ENCODE results near the gene ZNF793. TPM values are rescaled to one million over a fixed set of nuclear protein-coding genes. Genes with fewer than 3 reads are reported as not detected.

ZNF793 gene
- total and polyA plus RNA-seq, 5 experiments from 2014 or later: 2.7 to 17.1 (median 4.4) TPM

Other genes with a start within 250 kb of the ZNF793 start
- 10 to 100 TPM; 10.9 to 15.1 TPM for gene ZNF527, start 135.8 kb upstream of the ZNF793 start, total RNA-seq
- 10 to 100 TPM in 2 of 3 donors, 1 to 10 TPM in 1; 8.7 to 13.1 (median 10.9) TPM for gene ZNF527, start 135.8 kb upstream of the ZNF793 start, polyA plus RNA-seq
- gene ZNF569, start 39.5 kb upstream of the ZNF793 start, total RNA-seq: 10 to 100 TPM; 16.0 to 20.9 TPM
- 1 to 10 TPM; 3.0 to 6.6 (median 6.5) TPM for gene ZNF569, start 39.5 kb upstream of the ZNF793 start, polyA plus RNA-seq
- 10 to 100 TPM; 11.5 to 11.6 TPM for gene ZNF570, start 37.6 kb upstream of the ZNF793 start, total RNA-seq
- 1 to 10 TPM; 3.8 to 5.0 (median 4.1) TPM for gene ZNF570, start 37.6 kb upstream of the ZNF793 start, polyA plus RNA-seq
- gene ZNF571, start 87.9 kb downstream of the ZNF793 start, total RNA-seq: 10 to 100 TPM; 10.6 to 13.0 TPM
- 10 to 100 TPM in 1 of 3 donors, 1 to 10 TPM in 2; 5.5 to 10.7 (median 6.6) TPM for gene ZNF571, start 87.9 kb downstream of the ZNF793 start, polyA plus RNA-seq
- gene ZNF540, start 87.9 kb downstream of the ZNF793 start, total RNA-seq: 10 to 100 TPM; 19.1 to 21.3 TPM
- gene ZNF540, start 87.9 kb downstream of the ZNF793 start, polyA plus RNA-seq: 1 to 10 TPM; 6.6 to 9.1 (median 9.0) TPM
- gene ZFP30, start 148.5 kb downstream of the ZNF793 start, total RNA-seq: 10 to 100 TPM; 16.8 to 22.0 TPM
- gene ZFP30, start 148.5 kb downstream of the ZNF793 start, polyA plus RNA-seq: 1 to 10 TPM; 2.3 to 2.9 (median 2.7) TPM
- gene ZNF607, start 212.8 kb downstream of the ZNF793 start, total RNA-seq: 10 to 100 TPM; 12.2 TPM
- 1 to 10 TPM; 1.9 to 7.9 (median 3.7) TPM for gene ZNF607, start 212.8 kb downstream of the ZNF793 start, polyA plus RNA-seq

All from naive thymus-derived CD8-positive, alpha-beta T cell (primary cell).